Activated naive CD4-positive, alpha-beta T cell treated with anti-CD3 and anti-CD28 coated beads, Interleukin-2, amount 10 ng/mL, durations not matched to agents 7 days and 5 days (primary cell): ENCODE measurements around the gene FGF14.

Source experiments
- CTCF ChIA-PET: fragments of 350-600 bp; sonication (Branson Sonifier 250); formaldehyde crosslinking; loops from one replicate; lab custom pipeline; 2021; ENCODE audit warnings: antibody characterized with exemption; lab: Charles Lee
- DNase-seq: peaks from one replicate; pipeline ENCODE4 v3.0.0-alpha.2; 2020
- H3K27ac Mint-ChIP-seq: one replicate; pipeline ENCODE4 v1.8.0; 2021; ENCODE audit warnings: mild to moderate bottlenecking, moderate library complexity, mixed read lengths
- H3K27me3 Mint-ChIP-seq: one replicate; pipeline ENCODE4 v1.8.0; 2021; ENCODE audit warnings: mild to moderate bottlenecking, mixed read lengths
- H3K36me3 Mint-ChIP-seq: one replicate; pipeline ENCODE4 v1.8.0; 2021; ENCODE audit warnings: mixed read lengths
- H3K4me1 Mint-ChIP-seq: one replicate; pipeline ENCODE4 v1.8.0; 2021; ENCODE audit warnings: mixed read lengths
- H3K4me3 Mint-ChIP-seq: one replicate; pipeline ENCODE4 v1.8.0; 2021; ENCODE audit warnings: mild to moderate bottlenecking, moderate library complexity, mixed read lengths
- H3K9me3 Mint-ChIP-seq: one replicate; pipeline ENCODE4 v1.8.0; 2021; ENCODE audit warnings: mixed read lengths

Gene FGF14

DNA sequence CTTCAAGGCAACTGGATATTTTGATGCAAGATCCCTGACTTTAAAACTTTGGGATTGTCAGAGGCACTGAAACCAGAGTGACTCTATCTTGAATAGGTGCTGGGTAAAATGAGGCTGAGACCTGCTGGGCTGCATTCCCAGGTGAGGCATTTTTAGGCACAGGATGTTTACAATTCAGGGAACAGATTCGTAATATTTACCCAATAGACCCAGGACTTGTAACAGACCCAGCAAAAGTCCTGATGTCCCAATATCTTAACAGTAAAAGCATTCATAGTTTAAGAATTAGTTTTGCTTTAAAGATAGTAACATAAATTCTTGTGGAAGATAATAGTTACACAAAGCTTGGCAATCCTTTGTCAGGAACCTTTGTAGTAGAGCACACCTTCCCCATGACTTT is 166.2 kb downstream of the FGF14 start:
- CTCF ChIA-PET, result no interaction called here

DNA sequence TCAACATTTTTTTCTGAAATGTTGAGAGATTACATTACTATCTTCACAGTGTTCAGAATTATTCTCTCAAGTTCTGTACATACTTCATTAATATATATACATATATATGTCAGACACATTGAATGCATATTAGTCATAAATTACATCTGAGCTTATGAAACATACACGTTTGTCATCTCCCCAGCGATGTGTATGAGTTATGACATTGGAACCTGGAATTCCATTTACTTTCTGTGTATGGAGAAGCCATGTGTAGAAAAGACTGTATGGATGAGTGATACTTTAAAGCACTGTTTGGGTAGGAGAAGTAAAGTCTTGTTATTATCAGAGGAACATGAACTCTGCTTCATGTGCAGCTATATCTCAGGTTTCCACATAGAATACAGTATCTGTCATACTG is 167.2 kb downstream of the FGF14 start:
- Mint-ChIP-seq H3K27me3 (peaks cover 6% of the 10 kb centered on the region), H3K9me3 (no peaks in the 10 kb centered on the region), H3K4me3 (no peak overlapping the region), H3K36me3 (no peaks in the 10 kb centered on the region), H3K4me1 (peaks cover 7% of the 10 kb centered on the region), H3K27ac (no peak overlapping the region)
- CTCF ChIA-PET, result no interaction called here
- DNase-seq, result no peak

More for the DNA sequence above, 166.2 kb downstream of the FGF14 start:
- H3K36me3 Mint-ChIP-seq, result no peaks in the 10 kb centered on the region
- H3K27ac Mint-ChIP-seq, result no peak overlapping the region
- H3K27me3 Mint-ChIP-seq, result peaks cover 6% of the 10 kb centered on the region
- H3K4me1 Mint-ChIP-seq, result peaks cover 7% of the 10 kb centered on the region
- DNase-seq, result no peak
- no peaks in the 10 kb centered on the region for H3K9me3 Mint-ChIP-seq
- no peak overlapping the region for H3K4me3 Mint-ChIP-seq

DNA sequence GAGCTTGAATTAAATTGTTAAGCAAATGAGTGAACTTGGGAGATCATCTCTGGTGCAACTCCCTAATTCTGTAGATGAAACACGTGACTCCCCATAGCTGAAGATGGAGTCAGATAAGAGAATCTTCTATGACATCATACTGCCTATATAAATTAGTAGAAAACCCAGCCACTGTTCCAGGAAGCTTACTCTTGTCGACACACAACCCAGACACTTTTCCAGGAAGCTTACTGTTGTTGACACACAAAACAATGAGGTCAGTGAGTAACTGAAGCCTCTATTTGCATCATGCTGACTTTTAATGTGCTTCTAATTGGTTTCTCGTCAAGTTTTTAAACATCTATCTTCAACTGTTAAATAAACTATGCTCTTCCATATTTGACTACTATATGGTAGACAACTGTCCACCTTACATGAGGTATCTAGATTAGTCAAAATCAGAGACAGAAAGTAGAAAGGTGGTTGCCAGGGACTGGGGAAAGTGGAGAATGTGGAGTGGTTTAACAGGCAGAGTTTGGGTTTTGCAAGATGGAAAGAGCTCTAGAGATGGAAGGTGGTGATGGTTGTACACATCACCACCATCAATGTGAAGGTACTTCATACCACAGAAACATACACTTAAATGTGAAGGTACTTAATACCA is 168.2 kb downstream of the FGF14 start:
- Mint-ChIP-seq H3K27me3 (peaks cover 6% of the 10 kb centered on the region), H3K4me3 (no peak overlapping the region), H3K36me3 (no peaks in the 10 kb centered on the region), H3K4me1 (peaks cover 7% of the 10 kb centered on the region), H3K27ac (no peak overlapping the region), H3K9me3 (no peaks in the 10 kb centered on the region)
- DNase-seq, result no peak
- CTCF ChIA-PET, result no interaction called here

DNA sequence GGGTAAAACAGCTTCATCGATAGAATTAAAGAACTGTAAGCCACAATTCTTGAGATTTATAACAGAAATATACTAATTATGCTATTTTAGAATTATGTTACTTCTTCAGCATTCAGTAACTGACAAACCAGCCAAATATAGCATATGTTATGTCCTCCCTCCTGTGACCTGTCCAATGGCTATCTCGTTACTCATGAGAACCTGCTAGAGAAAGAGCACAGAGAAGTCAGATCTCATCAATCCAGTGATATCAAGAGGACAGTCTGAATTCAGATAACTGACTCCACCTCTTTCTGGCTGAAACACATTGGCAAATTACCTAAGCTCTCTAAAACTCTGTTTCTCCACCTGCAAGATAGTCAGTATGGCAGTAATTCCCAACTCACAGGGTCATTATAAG is 170.4 kb downstream of the FGF14 start:
- Mint-ChIP-seq H3K4me3 (no peak overlapping the region), H3K9me3 (no peaks in the 10 kb centered on the region), H3K4me1 (peaks cover 7% of the 10 kb centered on the region), H3K36me3 (no peaks in the 10 kb centered on the region), H3K27ac (no peak overlapping the region), H3K27me3 (no peaks in the 10 kb centered on the region)
- DNase-seq, result no peak
- CTCF ChIA-PET, result no interaction called here

DNA sequence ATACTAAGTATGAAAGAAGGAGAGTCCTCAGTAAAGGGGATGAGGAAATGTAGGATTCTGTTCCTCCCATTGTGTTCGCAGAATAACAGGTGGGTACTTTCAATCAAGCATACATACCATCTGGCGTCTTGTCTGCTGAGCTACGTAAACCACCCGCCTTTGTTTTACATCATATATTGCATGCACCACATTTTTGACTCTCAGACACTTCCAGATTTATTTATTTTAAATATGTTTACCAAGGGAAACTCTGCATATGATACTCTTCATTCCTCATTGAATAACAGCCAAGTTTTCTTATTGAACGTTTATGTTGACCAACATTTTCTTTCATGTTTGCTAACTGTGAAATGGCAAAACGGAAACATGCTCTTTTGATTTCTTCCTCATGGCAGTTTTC is 174.1 kb downstream of the FGF14 start:
- CTCF ChIA-PET, result no interaction called here
- Mint-ChIP-seq H3K27me3 (no peaks in the 10 kb centered on the region), H3K4me3 (no peak overlapping the region), H3K9me3 (peaks cover 1% of the 10 kb centered on the region), H3K36me3 (no peaks in the 10 kb centered on the region), H3K4me1 (no peaks in the 10 kb centered on the region), H3K27ac (no peak overlapping the region)
- no peak for DNase-seq

DNA sequence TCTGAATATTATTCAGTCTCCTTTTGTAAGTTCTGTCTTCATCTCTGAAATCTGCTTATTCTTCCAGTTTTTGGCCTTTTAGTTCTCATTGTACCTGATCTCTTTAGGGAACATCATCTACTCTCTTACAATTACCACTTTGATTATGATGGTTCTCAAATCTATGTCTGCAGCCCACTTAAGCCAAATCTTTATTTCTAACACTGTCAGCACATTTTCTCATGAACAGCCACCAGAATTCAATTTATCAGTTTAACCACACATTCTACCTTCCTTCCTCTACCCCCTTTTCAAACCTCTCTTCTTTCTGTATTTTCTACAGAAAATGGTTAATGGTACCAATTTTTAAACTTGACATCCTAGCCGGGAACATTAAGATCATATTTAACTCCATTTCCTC is 175.3 kb downstream of the FGF14 start:
- no peak for DNase-seq
- Mint-ChIP-seq H3K4me1 (no peaks in the 10 kb centered on the region), H3K4me3 (no peak overlapping the region), H3K27me3 (no peaks in the 10 kb centered on the region), H3K27ac (no peak overlapping the region), H3K36me3 (no peaks in the 10 kb centered on the region), H3K9me3 (peaks cover 1% of the 10 kb centered on the region)
- CTCF ChIA-PET, result no interaction called here

DNA sequence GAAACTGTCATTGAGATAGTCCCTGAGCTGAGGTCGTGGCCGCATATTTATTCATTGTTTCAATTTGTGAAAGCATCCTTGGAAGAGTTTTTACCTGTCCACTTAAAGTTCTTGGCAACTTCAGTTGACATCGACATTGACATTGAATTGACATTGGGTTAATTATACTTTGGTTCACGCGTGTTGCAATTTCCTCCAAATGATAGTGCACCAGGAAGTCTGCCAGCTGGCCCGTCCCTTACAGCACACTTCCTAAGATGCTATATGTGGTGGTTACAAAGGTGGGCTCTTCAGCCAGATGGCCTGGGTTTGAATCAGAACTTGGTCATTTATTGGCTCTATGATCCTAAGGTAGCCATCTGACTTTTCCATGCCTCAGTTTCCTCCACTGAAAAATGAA is 176.0 kb downstream of the FGF14 start:
- Mint-ChIP-seq H3K27me3 (no peaks in the 10 kb centered on the region), H3K27ac (no peak overlapping the region), H3K4me3 (no peak overlapping the region), H3K4me1 (no peaks in the 10 kb centered on the region), H3K36me3 (no peaks in the 10 kb centered on the region), H3K9me3 (peaks cover 1% of the 10 kb centered on the region)
- CTCF ChIA-PET, result no interaction called here
- DNase-seq, result no peak

DNA sequence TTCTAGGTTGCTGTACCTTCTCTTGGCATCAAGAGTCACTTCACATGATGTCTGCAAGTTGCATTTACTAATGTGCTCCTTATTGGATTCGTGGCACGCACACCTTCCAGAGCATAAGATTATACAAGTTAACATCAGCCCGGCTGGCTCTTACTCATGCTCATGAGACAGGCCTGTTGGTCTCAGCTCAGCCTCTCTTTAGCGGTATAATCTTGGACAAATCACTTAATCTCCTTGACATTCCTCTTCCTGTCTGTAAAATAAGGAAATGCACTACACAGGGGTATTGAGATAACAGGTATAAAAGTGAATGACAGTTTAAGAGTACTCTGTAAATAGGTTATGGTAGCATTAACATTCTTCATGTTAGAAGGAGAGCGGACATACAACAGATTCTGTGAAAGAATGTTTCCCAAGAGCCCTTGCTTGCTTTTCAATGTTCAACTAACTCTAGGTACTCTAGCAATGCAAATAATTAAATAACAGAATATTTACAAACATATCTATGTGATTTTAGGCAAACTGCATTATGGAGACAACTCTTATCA is 181.1 kb downstream of the FGF14 start:
- H3K27me3 Mint-ChIP-seq, result no peaks in the 10 kb centered on the region
- CTCF ChIA-PET, result no interaction called here
- H3K9me3 Mint-ChIP-seq, result peaks cover 1% of the 10 kb centered on the region
- no peaks in the 10 kb centered on the region for H3K4me1 Mint-ChIP-seq
- no peak overlapping the region for H3K4me3 Mint-ChIP-seq
- H3K36me3 Mint-ChIP-seq, result no peaks in the 10 kb centered on the region
- no peak overlapping the region for H3K27ac Mint-ChIP-seq
- no peak for DNase-seq

DNA sequence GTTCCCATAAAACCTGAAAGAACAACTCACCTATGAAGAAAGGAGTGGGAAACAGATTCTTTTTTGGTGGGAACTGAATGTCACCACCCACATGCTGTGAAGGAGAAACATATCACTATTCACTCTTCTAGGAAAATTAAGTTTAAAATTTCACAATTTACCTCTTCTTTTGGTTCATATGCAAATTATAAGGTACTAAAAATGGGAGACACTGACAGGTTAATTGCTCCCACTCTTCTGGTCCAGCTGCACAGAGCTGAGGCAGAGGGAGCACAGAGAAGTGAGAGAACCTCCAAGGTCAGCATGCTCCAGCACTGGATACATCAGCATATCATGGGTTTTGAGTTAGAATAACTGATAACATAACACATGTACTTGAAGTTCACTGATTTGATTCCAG is 186.9 kb downstream of the FGF14 start:
- H3K27me3 Mint-ChIP-seq, result no peaks in the 10 kb centered on the region
- H3K9me3 Mint-ChIP-seq, result no peaks in the 10 kb centered on the region
- H3K27ac Mint-ChIP-seq, result no peak overlapping the region
- CTCF ChIA-PET, result no interaction called here
- no peak for DNase-seq
- H3K4me1 Mint-ChIP-seq, result no peaks in the 10 kb centered on the region
- H3K4me3 Mint-ChIP-seq, result no peak overlapping the region
- H3K36me3 Mint-ChIP-seq, result no peaks in the 10 kb centered on the region

DNA sequence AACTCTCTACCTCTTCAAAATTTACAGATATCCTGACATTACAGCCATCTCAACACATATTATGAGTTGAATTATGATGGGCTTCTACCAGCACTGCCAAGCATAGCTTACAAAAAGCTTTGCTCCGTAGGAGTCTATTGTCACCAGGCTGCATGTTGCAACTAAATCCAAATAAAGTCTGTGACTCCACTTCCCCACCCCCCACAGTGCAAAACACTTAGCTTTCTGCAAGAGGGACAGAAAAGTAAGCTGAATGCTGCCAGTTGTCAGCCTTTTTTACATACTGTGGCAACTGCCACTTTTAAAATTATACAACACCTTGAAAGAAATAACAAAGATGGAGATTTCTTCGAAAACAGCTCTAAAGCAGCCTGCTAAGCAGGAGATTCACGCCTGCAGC is 189.1 kb downstream of the FGF14 start:
- H3K9me3 Mint-ChIP-seq, result no peaks in the 10 kb centered on the region
- no peak for DNase-seq
- no peak overlapping the region for H3K4me3 Mint-ChIP-seq
- no peaks in the 10 kb centered on the region for H3K27me3 Mint-ChIP-seq
- H3K4me1 Mint-ChIP-seq, result no peaks in the 10 kb centered on the region
- no peak overlapping the region for H3K27ac Mint-ChIP-seq
- H3K36me3 Mint-ChIP-seq, result no peaks in the 10 kb centered on the region
- CTCF ChIA-PET, result no interaction called here

DNA sequence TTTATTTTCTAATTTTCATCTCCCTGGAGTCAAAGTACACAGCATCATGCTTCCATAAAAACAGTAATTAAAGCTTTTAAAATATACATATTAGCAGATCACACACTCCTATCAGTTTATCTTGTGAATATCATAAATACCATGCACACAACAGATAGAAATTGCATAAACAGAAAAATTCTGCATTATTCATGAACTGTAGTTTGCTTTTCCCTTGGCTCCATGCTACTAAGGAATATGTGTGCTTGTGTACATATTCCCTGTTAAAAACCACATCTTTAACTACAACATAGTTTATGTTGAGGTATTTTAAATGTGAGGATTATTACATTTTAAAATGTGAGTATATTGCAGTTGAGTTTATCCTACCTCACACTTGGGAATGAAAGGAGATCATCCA is 193.5 kb downstream of the FGF14 start:
- no peaks in the 10 kb centered on the region for H3K36me3 Mint-ChIP-seq
- no peaks in the 10 kb centered on the region for H3K27me3 Mint-ChIP-seq
- CTCF ChIA-PET, result no interaction called here
- H3K27ac Mint-ChIP-seq, result no peak overlapping the region
- H3K4me1 Mint-ChIP-seq, result no peaks in the 10 kb centered on the region
- no peak overlapping the region for H3K4me3 Mint-ChIP-seq
- no peaks in the 10 kb centered on the region for H3K9me3 Mint-ChIP-seq
- no peak for DNase-seq

DNA sequence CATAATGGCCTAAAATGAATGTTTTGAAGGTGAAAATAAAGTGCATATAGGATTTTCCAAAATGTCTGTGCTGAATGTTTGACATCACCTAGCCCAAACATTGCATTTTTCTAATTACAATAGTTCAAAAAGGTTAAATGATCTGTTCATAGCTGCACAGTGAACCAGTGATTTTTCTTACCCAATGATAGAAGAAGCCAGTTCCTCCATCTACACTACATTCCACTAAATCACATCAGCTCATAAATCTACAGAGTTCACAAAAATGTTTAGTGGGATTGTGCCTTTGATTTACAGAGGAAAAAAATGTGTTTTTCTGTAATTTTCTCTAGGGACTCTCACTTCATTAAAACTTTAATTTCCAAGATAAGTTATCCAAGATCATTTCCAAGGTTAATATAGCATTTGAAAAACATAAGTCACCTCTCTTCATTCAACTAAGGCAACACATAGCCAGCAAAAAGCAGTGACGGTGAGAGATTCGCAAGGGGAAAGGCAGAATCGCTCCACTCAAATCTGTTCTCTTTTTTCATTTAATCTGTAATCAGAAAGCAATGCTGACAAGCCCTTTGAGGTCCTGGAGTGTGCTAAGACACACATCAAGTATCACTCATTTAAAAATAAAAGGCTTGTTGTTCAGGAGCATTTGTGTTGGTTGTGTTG is 194.0 kb downstream of the FGF14 start:
- H3K36me3 Mint-ChIP-seq, result no peaks in the 10 kb centered on the region
- no peaks in the 10 kb centered on the region for H3K27me3 Mint-ChIP-seq
- DNase-seq, result no peak
- no peak overlapping the region for H3K27ac Mint-ChIP-seq
- H3K4me3 Mint-ChIP-seq, result no peak overlapping the region
- CTCF ChIA-PET, result no interaction called here
- H3K9me3 Mint-ChIP-seq, result no peaks in the 10 kb centered on the region
- no peaks in the 10 kb centered on the region for H3K4me1 Mint-ChIP-seq

DNA sequence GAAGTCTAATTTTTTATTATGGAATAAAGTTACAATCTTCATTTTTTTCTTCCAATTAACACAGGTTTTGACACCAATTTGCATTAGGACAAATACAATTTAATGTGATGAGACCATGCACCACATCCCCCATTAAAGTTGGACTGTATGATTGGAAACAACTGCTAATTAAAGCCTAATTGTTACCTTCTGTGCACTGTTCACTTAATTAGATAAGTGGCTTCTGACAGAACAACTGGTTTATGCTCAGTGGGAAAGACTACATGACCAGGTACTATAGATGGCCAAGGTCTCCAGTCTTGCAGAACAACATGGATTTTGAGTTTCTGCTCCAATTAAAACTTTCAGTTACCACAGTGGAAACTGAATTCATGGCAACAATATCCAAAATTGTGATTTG is 198.1 kb downstream of the FGF14 start:
- CTCF ChIA-PET, result no interaction called here
- no peak overlapping the region for H3K4me3 Mint-ChIP-seq
- H3K9me3 Mint-ChIP-seq, result no peaks in the 10 kb centered on the region
- H3K27ac Mint-ChIP-seq, result no peak overlapping the region
- H3K36me3 Mint-ChIP-seq, result no peaks in the 10 kb centered on the region
- H3K4me1 Mint-ChIP-seq, result no peaks in the 10 kb centered on the region
- no peaks in the 10 kb centered on the region for H3K27me3 Mint-ChIP-seq
- DNase-seq, result no peak

DNA sequence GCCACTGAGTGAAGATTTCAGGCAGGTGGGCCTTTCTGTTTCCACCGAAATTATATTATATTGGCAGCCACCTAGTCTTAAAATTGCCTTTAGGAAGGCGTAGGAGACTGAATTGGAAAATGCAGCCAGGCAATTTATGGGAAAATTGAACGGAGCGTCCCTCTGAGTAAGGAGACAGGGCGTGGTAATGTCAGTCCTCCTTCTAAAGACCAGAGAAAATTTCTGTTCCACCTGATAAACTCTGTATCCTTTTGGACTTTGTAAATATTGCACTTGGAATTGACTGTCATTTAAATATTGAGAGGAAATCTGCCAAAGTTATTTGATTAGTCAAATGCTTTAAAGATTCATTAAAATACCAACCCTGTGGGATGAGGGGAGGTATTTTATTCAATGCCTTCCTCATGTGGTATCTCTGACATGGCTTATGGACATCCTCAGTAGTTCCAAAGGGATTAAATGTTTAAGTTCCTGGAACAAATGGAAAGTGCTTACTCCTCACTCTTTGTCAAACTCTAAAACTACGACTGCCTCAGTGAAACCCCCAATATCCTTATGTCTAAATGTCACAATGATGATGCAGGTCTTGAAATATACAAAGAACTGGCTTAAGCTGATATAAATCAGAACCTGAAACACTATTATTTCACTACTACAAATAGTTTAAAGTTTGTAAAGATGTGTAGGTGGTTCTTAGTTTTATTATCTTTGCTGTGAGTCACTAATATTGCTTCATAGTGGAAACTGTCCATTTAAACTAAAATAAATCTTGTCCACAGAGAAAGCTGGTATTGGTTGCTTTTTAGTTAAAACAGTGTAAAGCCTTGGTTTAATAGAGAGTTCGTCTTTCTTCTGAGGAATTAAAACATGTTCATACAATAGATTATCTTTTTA is 203.2 kb downstream of the FGF14 start:
- CTCF ChIA-PET, result no interaction called here
- Mint-ChIP-seq H3K27ac (no peak overlapping the region), H3K27me3 (no peaks in the 10 kb centered on the region), H3K9me3 (no peaks in the 10 kb centered on the region), H3K36me3 (no peaks in the 10 kb centered on the region), H3K4me1 (no peaks in the 10 kb centered on the region), H3K4me3 (no peak overlapping the region)
- DNase-seq, result no peak
